Measurements from ENCODE around the gene APOC1.

GRCh38 chr19:44968670-44969069, 54.3 kb downstream of the APOC1 start:
- no peak for TF ChIP-seq CTCF (conservative IDR thresholded peaks at IDR 0.05 in 1 of 2, IDR thresholded peaks at IDR 0.05 in 1 of 2; ENCODE audit: extremely low read depth in 1 of 2, insufficient read depth in 1 of 2, low read depth in 1 of 2, low read length in 2 of 2)
- TF ChIP-seq EZH2 (IDR thresholded peaks at IDR 0.05; ENCODE audit: borderline replicate concordance, low read length) = no peak

Measured in mammary epithelial cell (primary cell).